DND-41 (cell line): Measurements from ENCODE around the gene ATAD3C.
"Not testable (repeated sequence)": the region's sequence is repeated elsewhere in the genome, so short reads cannot be mapped to it uniquely, and the experiment has no call there.

ENCODE experiments used
- CTCF ChIP-seq: IDR thresholded peaks from 2 replicates; pipeline ENCODE4 v1.5.1; 2012; ENCODE audit warnings: borderline replicate concordance, low read length, moderate library complexity, mild to moderate bottlenecking; ENCODE audit not compliant: poor library complexity, severe bottlenecking; ENCODE audit errors: extremely low read depth
- EZH2 ChIP-seq: IDR thresholded peaks from 3 replicates; pipeline ENCODE4 v1.6.1; 2012; ENCODE audit warnings: borderline replicate concordance, low read depth, mild to moderate bottlenecking, moderate library complexity, low read length, inconsistent platforms; ENCODE audit not compliant: severe bottlenecking

- TF ChIP-seq EZH2, CTCF: not testable (repeated sequence)
Measured at GRCh38 chr1:1402901-1403392, 46.5 kb upstream of the ATAD3C start.
